ENCODE results near the gene TAOK3.
"Not testable (repeated sequence)": the region's sequence is repeated elsewhere in the genome, so short reads cannot be mapped to it uniquely, and the experiment has no call there.

Gene TAOK3

DNA sequence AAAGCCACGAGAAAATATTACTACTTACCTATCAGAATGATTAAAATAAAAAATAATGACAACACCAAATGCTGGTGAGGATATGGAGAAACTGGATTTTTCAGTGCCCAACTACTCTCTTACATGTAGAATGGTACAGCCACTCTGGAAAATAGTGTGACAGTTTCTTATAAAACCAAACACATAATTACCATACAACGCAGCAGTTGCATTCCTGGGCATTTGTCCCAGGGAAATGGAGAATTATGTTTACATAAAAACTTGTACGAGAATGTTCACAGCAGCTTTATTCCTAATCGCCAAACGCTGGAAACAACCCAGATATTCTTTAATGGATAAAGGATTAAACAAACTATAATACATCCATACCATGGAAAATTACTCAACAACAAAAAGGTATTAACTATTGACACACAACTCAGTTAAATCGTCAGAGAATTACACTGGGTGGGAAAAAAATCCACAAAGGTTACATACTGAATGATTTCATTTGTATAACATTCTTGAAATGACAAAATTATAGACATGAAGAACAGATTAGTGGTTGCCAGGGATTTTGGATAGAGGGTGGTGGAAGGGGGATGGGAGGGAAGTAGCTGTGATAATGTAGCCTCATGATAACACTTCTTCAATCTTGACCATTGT lies 35.4 kb downstream of the TAOK3 start:
- DNase-seq (ENCODE audit: low read depth): no peak

DNA sequence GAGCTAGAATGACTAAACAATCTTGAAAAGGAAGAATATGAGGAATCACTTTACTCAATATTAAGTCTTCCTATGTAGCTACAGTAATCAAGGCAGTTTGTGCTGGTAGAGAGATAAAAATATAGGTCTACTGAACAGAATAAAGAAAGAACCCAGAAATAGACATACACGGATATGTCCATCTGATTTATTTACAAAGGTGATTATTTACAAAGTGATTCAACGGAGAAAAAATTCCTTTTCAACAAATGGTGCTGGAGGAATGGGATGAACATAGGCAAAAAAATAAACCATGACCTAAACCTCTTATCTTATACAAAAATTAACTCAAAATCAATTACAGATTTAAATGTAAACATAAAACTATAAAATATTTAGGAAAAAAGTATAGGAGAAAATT lies 36.6 kb downstream of the TAOK3 start:
- no peak for DNase-seq (ENCODE audit: low read depth)

DNA sequence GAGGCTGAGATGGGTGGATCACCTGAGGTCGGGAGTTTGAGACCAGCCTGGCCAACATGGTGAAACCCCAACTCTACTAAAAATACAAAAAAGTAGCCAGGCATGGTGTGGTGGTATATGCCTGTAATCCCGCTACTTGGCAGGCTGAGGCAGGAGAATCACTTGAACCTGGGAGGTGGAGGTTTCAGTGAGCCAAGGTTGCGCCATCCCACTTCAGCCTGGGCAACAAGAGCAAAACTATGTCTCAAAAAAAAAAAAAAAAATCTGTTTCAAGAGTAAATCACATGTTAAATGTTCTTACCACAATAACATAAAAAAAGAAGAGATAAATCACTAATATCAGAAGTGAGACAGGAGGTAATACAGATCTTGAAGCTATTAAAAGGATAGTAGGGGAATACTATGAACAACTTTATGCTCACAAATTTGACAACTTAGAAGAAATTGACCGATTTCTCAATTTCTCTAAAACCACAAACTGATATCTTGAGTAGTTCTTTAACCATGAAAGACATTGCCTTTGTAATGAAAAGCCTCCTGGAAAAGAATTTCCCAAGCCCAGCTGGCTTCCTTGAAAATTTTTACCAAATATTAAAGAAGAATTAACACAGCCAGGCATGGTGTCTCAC lies 37.7 kb downstream of the TAOK3 start:
- no peak for DNase-seq (ENCODE audit: low read depth)

DNA sequence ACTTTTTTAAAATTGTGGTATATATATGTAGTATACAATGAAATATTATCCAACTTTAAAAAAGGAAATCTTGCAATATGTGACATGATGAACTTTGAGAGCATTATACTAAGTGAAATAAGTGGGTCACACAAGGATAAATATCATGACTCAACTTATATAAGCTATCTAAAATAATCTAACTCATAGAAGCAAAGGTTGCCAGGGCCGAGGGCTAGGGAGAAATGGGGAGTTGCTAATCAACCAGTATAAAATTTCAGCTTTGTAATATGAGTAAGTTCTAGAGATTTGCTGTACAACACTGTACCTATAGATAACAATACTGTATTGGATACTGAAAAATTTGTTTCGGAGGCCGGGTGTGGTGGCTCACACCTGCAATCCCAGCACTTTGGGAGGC lies 38.5 kb downstream of the TAOK3 start:
- DNase-seq (ENCODE audit: low read depth): no peak

DNA sequence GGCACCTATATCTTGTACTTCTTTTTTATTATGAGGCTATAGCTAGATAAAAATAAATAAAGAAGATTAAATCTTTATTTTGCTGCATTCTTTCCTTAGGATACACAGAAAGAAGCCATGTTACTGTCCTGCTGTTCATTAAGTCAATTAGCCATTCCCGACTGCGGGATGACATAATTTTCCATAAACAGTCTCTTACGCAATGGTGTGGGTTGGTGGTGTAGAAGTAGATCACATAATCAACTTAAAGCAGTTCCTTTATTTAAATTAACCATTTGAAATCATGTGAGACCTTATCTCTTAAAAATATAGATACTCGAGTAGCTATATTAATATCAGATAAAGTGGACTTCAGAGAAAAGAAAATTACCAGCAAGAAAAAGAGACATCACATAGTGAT lies 40.2 kb downstream of the TAOK3 start:
- no peak for DNase-seq (ENCODE audit: low read depth)

DNA sequence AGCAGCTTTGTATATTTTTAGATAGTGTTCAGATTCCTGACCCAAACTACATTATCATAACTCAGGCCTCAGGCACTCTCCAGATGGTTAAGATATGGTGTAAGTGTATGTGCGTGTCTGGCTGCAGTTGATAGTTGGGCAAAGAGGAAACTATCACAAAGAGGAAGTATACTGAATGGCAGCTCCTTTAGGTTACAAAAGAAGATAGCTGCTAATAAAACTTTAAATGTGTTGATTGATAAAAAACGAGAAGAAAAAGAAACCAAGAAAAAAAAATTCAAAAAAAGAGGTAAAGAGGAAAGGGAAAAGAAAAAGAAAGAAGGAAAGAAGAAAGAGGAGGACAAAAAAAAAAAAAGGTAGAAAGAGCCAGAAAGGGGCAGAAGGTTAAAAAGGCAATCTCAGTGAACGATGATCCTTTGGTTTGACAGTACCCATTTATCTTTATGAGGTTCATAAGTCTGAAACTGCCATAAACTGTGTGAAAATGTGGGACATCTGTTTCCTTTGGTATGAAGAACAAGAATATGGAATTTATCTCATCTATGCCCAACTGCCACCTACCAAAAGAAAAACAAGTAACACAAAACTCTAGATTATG lies 42.2 kb downstream of the TAOK3 start:
- DNase-seq (ENCODE audit: low read depth): no peak

DNA sequence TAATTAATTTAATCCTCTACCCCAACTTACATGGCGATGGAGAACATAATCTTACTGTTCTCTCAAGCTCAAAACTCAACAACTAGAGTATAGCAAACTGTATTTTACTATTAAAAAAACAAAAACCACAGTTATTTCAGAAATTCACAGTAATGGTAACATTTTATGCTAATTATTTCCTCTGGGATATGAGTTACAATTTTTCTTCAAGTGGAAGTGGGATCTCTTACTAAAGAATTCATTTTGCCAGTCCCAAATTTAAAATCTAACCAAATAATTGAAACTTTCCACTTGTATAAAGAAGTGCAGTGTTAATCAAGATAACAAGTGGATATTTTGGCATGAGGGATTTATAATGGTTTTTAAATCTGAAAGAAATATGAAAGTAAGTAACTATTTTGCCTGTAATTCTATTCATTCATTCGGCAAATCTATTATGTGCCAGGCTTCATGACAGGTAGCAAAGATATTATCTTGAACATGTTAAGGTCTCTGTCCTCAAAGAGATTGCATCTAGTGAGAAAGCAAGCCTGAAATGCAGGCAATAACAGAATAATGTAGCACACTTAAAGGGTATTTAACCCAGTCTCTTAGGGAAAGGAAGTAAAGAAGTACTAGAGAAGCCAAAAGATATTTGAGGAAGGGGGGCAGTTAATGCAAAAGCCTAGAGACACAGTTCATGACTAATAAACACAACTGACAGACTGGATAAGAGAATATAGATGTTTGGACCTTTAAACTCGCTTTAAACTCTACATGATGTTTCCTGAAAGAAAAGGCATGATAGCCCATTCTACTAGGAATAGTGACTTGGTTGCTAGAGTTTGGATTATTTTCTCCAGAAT lies 44.0 kb downstream of the TAOK3 start:
- no peak for DNase-seq (ENCODE audit: low read depth)

DNA sequence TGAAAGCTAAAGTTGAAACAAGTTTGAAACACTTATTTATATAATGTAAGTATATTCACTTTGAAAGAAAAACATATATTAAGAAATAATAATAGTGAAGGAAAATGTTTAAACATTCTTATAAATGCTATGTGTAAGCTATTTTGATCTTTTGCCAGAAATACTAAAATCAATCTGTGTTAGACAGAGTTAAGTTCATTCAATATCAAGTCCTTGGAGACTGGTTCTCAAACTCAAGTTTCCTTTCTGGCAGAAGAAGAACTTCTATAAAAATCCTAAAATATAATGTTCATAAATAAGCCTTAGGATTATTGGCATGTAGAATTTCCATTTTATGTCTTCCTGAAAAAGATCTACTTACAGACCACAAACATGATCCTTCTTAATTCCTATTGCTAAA lies 45.3 kb downstream of the TAOK3 start:
- no peak for DNase-seq (ENCODE audit: low read depth)

DNA sequence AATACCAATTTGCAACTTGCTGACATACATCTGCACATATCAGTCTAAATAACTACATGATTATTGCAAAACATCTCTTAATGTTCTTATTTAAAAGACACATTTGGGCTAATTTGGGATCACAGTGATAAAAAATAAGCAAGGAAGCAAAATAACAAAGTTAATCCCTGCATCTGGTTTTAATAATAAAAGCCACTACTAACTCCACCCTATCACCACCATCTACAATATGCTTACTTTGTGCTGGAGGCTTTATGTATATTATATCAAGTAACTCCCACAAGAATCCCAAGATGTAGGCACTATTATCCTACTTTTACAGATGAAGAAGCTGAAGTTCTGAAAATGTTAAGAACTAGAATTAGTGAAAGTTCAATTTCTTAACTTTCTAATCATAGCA lies 45.7 kb downstream of the TAOK3 start:
- no peak for DNase-seq (ENCODE audit: low read depth)

DNA sequence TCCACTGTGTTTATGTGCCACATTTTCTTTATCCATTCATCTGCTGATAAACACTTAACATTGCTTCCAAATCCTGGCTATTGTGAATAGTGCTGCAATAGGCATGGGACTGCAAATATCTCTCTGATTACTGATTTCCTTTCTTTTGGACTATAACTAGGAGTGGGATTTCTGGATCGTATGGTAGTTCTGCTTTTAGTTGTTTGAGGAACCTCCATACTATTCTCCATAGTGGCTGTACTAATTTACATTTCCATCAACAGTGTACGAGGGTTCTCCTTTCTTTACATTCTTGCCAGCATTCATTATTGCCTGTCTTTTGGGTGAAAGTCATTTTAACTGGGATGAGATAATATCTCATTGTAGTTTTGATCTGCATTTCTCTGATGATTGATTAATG lies 47.6 kb downstream of the TAOK3 start:
- DNase-seq (ENCODE audit: low read depth): no peak

DNA sequence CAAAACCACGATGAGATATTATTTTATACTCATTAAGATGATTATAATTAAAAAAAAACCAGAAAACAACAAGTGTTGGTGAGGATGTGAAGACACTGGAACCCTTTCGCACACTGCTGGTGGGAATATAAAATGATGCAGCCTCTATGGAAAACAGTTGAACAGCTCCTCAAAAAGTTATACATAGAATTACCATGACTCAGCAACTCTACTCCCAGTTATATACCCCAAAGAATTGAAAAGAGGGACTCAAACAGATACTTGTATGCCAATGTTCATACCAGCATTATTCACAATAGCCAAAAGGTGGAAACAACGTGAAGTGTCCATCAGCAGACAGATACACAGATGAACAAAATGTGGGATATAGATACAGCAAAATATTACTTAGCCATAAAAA lies 53.1 kb downstream of the TAOK3 start:
- no peak for DNase-seq (ENCODE audit: low read depth)

DNA sequence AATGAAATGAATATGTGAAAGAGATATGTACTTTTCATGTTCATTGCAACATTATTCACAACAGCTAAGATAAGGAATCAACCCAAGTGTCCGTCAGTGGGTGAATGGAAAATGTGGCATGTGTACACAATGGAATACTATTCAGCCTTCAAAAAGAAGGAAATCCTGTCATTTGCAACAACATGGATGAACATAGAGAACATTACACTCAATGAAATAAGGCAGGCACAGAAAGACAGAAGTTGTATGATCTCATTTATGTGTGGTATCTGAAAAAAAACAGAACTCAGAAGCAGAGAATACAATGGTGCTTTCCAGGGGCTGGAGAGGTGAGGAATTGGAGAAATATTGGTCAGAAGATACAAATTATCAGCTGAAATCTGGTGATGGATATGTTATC lies 54.0 kb downstream of the TAOK3 start:
- no peak for DNase-seq (ENCODE audit: low read depth)

DNA sequence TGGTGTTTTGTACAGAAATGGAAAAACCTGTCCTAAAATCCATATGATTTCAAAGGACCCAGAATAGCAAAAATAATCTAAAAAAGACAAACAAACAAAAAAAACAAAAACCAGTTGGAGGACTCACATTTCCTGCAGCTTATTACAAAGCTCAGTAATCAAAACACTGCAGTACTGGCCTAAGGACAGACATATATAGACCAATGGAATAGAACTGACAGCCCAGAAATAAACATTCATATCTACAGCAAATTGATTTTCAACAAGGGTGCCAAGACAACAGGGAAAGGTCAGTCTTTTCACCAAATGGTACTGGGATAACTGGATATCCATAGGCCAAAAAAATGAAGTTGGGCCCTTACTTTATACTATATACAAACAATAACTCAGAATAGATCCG lies 55.0 kb downstream of the TAOK3 start:
- DNase-seq (ENCODE audit: low read depth): no peak

DNA sequence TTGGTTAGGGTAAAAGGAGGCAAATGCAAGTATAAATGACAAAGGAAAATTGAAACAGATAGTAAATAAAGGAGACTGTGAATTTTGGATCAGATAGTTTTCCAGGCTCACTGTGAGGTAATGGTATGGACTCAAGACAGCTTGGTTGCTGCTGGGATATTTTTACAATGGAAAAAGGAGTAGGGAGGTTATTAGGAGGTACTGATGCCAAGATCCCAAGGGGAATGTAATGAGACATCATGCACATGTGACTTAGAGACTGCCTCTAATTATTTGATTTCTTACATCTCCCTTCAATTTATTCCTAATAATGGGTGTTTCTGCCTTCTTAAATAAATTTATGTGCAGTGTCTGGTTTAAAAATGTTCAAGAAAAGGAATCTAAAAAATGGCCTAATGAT lies 56.9 kb downstream of the TAOK3 start:
- DNase-seq (ENCODE audit: low read depth): no peak

DNA sequence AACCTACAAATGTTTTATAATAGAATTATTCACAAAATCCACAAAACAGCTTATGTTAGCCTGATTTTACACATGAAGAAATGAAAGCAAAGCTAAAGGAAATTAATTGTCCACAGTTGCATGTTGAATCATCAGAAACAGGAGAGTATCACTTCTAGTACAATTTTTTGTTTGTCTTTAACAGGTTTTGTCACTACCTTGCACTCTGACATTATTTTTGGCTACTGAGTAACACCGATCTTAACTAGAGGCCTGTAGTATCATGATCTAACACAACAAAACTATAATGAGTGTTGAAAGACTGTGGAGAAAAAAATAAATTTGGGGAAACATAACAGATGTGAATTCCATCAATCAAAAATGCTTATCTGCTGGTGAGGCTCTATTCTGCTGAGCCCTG lies 60.1 kb downstream of the TAOK3 start:
- no peak for DNase-seq (ENCODE audit: low read depth)

DNA sequence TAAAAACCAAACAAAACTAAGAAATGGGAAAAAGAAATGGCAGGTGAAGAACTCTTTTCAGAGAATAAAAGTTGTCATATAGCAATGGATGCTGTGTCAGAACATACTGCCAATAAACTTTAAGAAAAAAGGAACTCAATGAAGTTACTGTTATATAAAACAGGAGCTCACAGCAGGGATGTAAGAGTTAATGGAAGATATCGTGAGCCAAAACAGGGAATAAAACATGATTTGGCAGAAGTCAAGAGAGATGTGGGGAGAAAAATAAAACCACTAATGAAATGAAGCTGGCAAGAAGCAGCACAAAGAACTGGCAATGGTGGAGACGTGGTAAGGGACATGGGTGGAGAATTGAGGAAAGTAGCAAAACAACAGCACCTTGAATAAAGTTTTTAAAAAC lies 61.0 kb downstream of the TAOK3 start:
- no peak for DNase-seq (ENCODE audit: low read depth)

DNA sequence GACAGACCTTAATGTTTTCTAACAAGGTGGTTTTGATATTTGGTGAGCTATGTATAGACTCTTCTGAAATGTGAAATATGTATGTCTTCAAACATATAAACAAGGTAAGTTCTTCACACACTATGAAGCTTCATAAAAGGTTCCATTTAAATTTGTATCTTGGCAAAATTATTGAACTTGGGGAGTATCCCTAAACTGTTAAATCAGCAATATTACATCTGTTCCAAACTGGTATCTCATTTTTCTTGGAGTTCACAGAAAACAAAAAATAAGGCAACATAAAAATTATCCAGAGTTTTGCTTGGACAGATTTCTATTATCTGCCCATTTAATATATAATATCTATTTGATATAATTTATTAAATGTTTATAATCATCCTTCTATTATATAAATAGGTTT lies 62.4 kb downstream of the TAOK3 start:
- no peak for DNase-seq (ENCODE audit: low read depth)

DNA sequence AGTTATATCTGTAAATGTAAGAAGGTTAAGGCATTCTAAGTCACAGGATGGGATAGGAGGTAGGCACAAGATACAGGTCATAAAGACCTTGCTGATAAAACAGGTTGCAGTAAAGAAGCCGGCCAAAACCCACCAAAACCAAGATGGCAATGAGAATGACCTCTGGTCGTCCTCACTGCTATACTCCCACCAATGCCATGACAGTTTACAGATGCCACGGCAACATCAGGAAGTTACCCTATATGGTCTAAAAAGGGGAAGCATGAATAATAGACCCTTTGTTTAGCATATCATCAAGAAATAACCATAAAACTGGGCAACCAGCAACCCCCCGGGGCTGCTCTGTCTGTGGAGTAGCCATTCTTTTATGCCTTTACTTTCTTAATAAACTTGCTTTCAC lies 64.7 kb downstream of the TAOK3 start:
- DNase-seq (ENCODE audit: low read depth): not testable (repeated sequence)

DNA sequence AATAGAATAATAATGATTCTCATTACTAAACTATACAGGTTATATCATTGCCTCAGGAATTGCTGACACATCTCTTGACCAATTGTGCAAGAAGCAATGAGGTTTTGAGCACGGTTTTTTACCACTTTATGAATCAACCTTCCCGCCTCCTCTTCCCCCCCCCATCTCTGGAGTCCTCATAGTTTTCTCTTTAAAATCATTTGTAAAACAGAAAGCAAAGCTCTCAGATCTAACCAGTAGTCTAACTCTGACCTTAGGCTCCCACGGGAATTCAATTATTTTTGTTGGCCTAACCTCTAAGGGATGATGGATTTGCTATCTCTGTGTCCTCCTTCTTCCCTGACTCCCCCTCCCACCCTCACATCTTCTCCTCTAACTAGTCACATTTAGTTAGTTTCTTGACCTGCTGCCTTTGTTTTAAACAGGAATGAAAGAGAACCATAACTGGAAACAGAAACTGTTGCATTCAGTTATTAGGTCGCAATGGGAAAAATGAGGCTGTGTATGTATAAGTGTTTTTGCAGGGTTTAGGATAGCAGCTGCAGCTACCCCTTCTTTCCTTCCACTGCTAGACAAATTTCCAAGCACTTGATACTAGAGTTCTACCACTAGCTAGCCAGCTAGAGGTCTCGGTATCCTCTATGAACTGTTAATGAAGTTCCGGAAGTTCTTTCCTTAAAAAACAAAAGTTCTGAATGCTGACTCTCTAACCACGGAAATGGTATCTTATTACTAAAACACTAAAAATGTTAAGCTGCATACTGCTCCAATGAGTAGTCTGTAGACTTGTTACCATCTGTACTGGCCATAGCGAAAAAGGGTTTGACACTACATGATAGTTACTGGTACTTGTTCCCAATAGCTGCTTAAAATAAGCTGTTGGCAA lies 65.4 kb downstream of the TAOK3 start:
- DNase-seq (ENCODE audit: low read depth): no peak

DNA sequence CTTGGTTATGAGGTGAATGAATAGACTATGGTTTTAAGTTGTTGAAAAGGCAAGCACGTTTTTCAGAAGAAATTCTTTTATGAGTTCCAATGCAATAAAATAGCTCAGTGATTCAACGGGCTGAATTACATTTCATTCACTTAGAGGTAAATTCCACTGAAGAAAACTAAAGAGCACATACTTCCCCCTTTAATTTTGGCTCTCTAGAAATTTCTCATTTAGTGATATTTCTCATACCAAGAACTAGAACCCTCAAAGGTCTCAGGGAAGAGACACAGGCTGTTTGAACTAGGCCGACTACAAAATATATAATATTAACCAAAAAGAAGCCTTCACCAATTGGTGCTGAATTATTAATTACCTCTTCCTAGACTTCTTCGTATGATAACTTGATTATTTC lies 68.6 kb downstream of the TAOK3 start:
- no peak for DNase-seq (ENCODE audit: low read depth)

DNA sequence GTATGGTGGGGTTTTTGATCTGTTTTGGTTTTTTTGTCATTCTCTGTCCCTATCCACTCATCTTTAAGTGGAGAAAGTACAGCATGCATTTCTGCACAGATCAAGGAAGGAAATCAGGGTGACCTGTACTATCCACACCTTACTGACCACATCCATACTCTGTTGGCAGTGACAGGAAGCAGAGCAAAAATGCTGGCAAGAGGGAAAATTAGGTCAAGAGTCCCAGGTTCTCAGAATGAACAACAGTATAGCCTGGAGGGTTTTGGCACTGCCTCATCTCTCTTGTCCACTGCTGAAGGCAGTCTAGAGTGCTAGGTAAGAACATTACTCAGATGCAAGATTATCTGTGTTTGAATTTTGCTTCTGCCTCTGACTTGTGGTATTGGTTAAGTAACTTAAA lies 70.7 kb downstream of the TAOK3 start:
- no peak for DNase-seq (ENCODE audit: low read depth)
